ENCODE data around the gene ESPL1.

The ESPL1 gene

DNA sequence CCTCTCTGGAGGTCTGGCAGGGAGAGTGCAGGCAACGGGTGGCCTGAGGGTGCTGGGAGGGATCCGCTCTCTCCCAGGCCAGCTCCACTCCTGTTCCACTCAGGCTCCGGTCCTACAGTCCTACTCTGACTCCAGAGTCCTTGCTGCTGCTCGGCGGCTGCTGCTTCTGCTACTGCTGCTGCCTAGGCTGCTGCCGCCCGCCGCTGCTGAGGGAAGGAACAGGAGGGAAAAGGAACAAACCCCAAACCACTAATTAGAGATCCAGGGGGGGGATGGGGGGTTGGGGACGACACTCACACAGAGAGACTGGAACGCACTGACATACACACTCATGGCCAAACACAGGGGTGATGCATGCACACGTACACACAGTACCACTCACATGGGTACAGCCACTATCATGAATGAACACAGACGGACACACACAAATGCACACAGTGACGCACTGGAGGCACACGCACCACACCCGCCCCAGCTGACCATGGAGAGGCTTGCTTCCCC is 68.1 kb downstream of the ESPL1 start, which contains the start of gene SP7:
Gene SP7 (minus strand): TSS at position 174 of the 501 bp plus-strand sequence. CDS start 708 bp downstream, outside the sequence.
- no peak for DNase-seq (ENCODE audit: low read depth in 2 of 2)

DNA sequence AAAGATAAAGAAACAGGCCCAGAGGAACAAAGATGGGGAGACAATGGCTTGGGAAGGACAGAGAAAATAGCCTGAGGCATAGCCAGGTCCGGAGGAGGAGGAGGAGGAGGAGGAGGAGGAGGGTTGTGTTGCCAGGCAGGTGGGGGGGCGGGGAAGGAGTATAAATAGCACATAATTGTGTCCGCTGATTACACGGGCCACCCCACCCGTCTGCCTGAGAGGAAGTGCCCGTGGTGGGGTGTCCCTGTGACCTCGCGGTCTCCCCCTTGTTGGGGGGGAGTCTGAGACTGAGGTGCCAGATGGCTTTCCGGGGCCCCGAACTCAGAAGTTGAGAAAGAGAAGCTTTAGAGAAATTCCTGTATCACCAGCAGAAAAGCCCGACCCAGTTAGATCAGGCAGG is 69.9 kb downstream of the ESPL1 start:
- DNase-seq (ENCODE audit: low read depth in 2 of 2) = no peak

DNA sequence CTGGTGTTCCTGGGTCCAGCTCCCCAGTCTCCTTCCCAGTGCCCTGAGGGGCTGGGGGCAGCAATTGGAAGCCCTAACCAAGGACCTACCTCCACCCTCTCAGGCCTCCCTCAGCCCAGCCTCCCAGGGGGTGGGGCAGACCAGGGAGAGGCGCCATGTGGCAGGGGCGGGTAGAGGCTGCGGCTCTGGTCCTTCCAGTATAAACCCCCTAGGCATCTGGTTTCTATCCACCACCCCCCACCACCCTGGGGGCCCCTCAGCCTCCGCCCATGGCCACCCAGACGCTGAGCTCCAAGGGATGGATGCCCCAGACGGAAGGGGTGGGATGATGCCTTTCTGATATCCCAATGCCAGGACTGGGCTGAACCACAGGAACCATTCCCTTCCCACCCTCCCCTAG is 70.8 kb downstream of the ESPL1 start:
- no peak for DNase-seq (ENCODE audit: low read depth in 2 of 2)

DNA sequence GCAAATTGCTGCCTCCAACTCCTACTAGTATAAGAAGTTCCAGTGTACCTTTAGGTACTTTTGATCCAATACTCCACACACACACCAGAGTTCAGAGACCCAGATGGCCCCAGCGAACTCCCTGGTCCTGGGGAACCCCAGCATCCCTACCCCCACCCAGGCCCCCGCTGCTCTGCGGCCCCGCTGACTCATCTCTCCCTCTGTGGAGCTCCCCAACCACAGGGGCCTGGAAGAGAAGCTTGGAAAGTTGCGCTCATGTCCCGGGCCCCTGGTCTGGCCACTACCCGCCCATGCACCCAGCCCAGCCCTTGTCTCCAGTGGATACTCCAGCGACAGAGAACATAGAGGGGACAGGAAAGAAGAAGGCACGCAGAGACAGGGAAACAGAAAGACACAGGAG is 72.3 kb downstream of the ESPL1 start:
- no peak for DNase-seq (ENCODE audit: low read depth in 2 of 2)

Measured in stimulated activated CD4-positive, alpha-beta T cell treated with anti-CD3 and anti-CD28 coated beads, Interleukin-1b, Interleukin-23, amount 100 ng/mL, for 1 hour (primary cell).